ENCODE results near the gene PDE10A. TPM values are rescaled to one million over a fixed set of nuclear protein-coding genes. Genes with fewer than 3 reads are reported as not detected.

Gene PDE10A
- total RNA-seq, 2 experiments from 2014 or later = not detected

- no peaks in the 10 kb centered on the region for H3K4me1 Mint-ChIP-seq
Observed at GRCh38 chr6:165653196-165653595, 9.8 kb downstream of the PDE10A start.

GRCh38 chr6:165652766-165653165 is 10.3 kb downstream of the PDE10A start:
- no peaks in the 10 kb centered on the region for H3K4me1 Mint-ChIP-seq
- no peak for DNase-seq
- no peak overlapping the region for H3K27ac Mint-ChIP-seq
- H3K9me3 Mint-ChIP-seq = no peaks in the 10 kb centered on the region
- H3K36me3 Mint-ChIP-seq = no peaks in the 10 kb centered on the region
- H3K4me3 Mint-ChIP-seq = no peak overlapping the region
- peaks cover 2% of the 10 kb centered on the region for H3K27me3 Mint-ChIP-seq

More at GRCh38 chr6:165653196-165653595, 9.8 kb downstream of the PDE10A start:
- no peak overlapping the region for H3K27ac Mint-ChIP-seq
- DNase-seq = no peak
- no peak overlapping the region for H3K4me3 Mint-ChIP-seq
- no peaks in the 10 kb centered on the region for H3K36me3 Mint-ChIP-seq
- H3K9me3 Mint-ChIP-seq = no peaks in the 10 kb centered on the region
- H3K27me3 Mint-ChIP-seq = peaks cover 6% of the 10 kb centered on the region

- Mint-ChIP-seq H3K4me1 (no peaks in the 10 kb centered on the region), H3K27ac (no peak overlapping the region), H3K9me3 (no peaks in the 10 kb centered on the region), H3K36me3 (no peaks in the 10 kb centered on the region), H3K4me3 (no peak overlapping the region), H3K27me3 (no peaks in the 10 kb centered on the region)
- no peak for DNase-seq
Observed at GRCh38 chr6:165649166-165650137, 13.6 kb downstream of the PDE10A start.

GRCh38 chr6:165647041-165647440 is 16.0 kb downstream of the PDE10A start:
- Mint-ChIP-seq H3K27ac (no peak overlapping the region), H3K27me3 (peaks cover 6% of the 10 kb centered on the region), H3K9me3 (no peaks in the 10 kb centered on the region), H3K4me3 (no peak overlapping the region), H3K36me3 (no peaks in the 10 kb centered on the region), H3K4me1 (no peaks in the 10 kb centered on the region)
- no peak for DNase-seq

- H3K9me3 Mint-ChIP-seq = no peaks in the 10 kb centered on the region
- no peak overlapping the region for H3K27ac Mint-ChIP-seq
- H3K4me1 Mint-ChIP-seq = no peaks in the 10 kb centered on the region
- no peaks in the 10 kb centered on the region for H3K36me3 Mint-ChIP-seq
- H3K27me3 Mint-ChIP-seq = peaks cover 6% of the 10 kb centered on the region
- DNase-seq = no peak
- H3K4me3 Mint-ChIP-seq = no peak overlapping the region
Observed at GRCh38 chr6:165645919-165646318, 17.1 kb downstream of the PDE10A start.

GRCh38 chr6:165644586-165645266 is 18.3 kb downstream of the PDE10A start:
- H3K4me1 Mint-ChIP-seq = no peaks in the 10 kb centered on the region
- no peaks in the 10 kb centered on the region for H3K36me3 Mint-ChIP-seq
- peaks cover 6% of the 10 kb centered on the region for H3K27me3 Mint-ChIP-seq
- no peaks in the 10 kb centered on the region for H3K9me3 Mint-ChIP-seq
- H3K4me3 Mint-ChIP-seq = no peak overlapping the region
- no peak for DNase-seq
- no peak overlapping the region for H3K27ac Mint-ChIP-seq

- H3K9me3 Mint-ChIP-seq = no peaks in the 10 kb centered on the region
- H3K4me3 Mint-ChIP-seq = no peak overlapping the region
- no peak overlapping the region for H3K27ac Mint-ChIP-seq
- H3K36me3 Mint-ChIP-seq = no peaks in the 10 kb centered on the region
- no peak for DNase-seq
- H3K4me1 Mint-ChIP-seq = no peaks in the 10 kb centered on the region
- H3K27me3 Mint-ChIP-seq = peaks cover 6% of the 10 kb centered on the region
Observed at GRCh38 chr6:165643015-165643414, 20.0 kb downstream of the PDE10A start.

GRCh38 chr6:165641672-165642156 is 21.3 kb downstream of the PDE10A start:
- no peaks in the 10 kb centered on the region for H3K4me1 Mint-ChIP-seq
- H3K27me3 Mint-ChIP-seq = peaks cover 6% of the 10 kb centered on the region
- H3K27ac Mint-ChIP-seq = no peak overlapping the region
- DNase-seq = no peak
- no peaks in the 10 kb centered on the region for H3K36me3 Mint-ChIP-seq
- H3K9me3 Mint-ChIP-seq = no peaks in the 10 kb centered on the region
- no peak overlapping the region for H3K4me3 Mint-ChIP-seq

GRCh38 chr6:165640806-165641205 is 22.2 kb downstream of the PDE10A start:
- H3K9me3 Mint-ChIP-seq = no peaks in the 10 kb centered on the region

GRCh38 chr6:165638530-165638929 is 24.5 kb downstream of the PDE10A start:
- no peak overlapping the region for H3K27ac Mint-ChIP-seq
- no peak overlapping the region for H3K4me3 Mint-ChIP-seq
- no peaks in the 10 kb centered on the region for H3K4me1 Mint-ChIP-seq
- no peaks in the 10 kb centered on the region for H3K9me3 Mint-ChIP-seq
- no peaks in the 10 kb centered on the region for H3K36me3 Mint-ChIP-seq
- peaks cover 22% of the 10 kb centered on the region for H3K27me3 Mint-ChIP-seq
- DNase-seq = no peak

More at GRCh38 chr6:165640806-165641205, 22.2 kb downstream of the PDE10A start:
- DNase-seq = no peak
- no peak overlapping the region for H3K27ac Mint-ChIP-seq
- H3K36me3 Mint-ChIP-seq = no peaks in the 10 kb centered on the region
- no peaks in the 10 kb centered on the region for H3K4me1 Mint-ChIP-seq
- H3K4me3 Mint-ChIP-seq = no peak overlapping the region
- H3K27me3 Mint-ChIP-seq = peaks cover 6% of the 10 kb centered on the region

- Mint-ChIP-seq H3K4me1 (no peaks in the 10 kb centered on the region), H3K9me3 (no peaks in the 10 kb centered on the region), H3K27ac (no peak overlapping the region), H3K36me3 (no peaks in the 10 kb centered on the region), H3K27me3 (peaks cover 25% of the 10 kb centered on the region), H3K4me3 (no peak overlapping the region)
- no peak for DNase-seq
Observed at GRCh38 chr6:165637586-165637985, 25.5 kb downstream of the PDE10A start.

- no peaks in the 10 kb centered on the region for H3K4me1 Mint-ChIP-seq
- H3K9me3 Mint-ChIP-seq = no peaks in the 10 kb centered on the region
- H3K36me3 Mint-ChIP-seq = no peaks in the 10 kb centered on the region
- no peak for DNase-seq
- H3K27ac Mint-ChIP-seq = no peak overlapping the region
- H3K4me3 Mint-ChIP-seq = no peak overlapping the region
- peaks cover 26% of the 10 kb centered on the region for H3K27me3 Mint-ChIP-seq
Observed at GRCh38 chr6:165636402-165637048, 26.5 kb downstream of the PDE10A start.

- Mint-ChIP-seq H3K27ac (no peak overlapping the region), H3K36me3 (no peaks in the 10 kb centered on the region), H3K27me3 (peaks cover 26% of the 10 kb centered on the region), H3K9me3 (no peaks in the 10 kb centered on the region), H3K4me1 (no peaks in the 10 kb centered on the region), H3K4me3 (no peak overlapping the region)
- DNase-seq = no peak
Observed at GRCh38 chr6:165635965-165636364, 27.1 kb downstream of the PDE10A start.

GRCh38 chr6:165634101-165634880 is 28.8 kb downstream of the PDE10A start:
- Mint-ChIP-seq H3K4me3 (no peak overlapping the region), H3K4me1 (no peaks in the 10 kb centered on the region), H3K36me3 (no peaks in the 10 kb centered on the region), H3K27me3 (peaks cover 29% of the 10 kb centered on the region), H3K27ac (no peak overlapping the region), H3K9me3 (no peaks in the 10 kb centered on the region)
- DNase-seq = no peak

Measured in activated naive CD8-positive, alpha-beta T cell treated with anti-CD3 and anti-CD28 coated beads for 36 hours (primary cell).